ENCODE results near the gene PDE3B. TPM values are rescaled to one million over a fixed set of nuclear protein-coding genes. Genes with fewer than 3 reads are reported as not detected.
"Not testable (repeated sequence)": the region's sequence is repeated elsewhere in the genome, so short reads cannot be mapped to it uniquely, and the experiment has no call there.

PDE3B gene
- total RNA-seq, 1 experiment from 2014 or later: 4.8 TPM

DNA sequence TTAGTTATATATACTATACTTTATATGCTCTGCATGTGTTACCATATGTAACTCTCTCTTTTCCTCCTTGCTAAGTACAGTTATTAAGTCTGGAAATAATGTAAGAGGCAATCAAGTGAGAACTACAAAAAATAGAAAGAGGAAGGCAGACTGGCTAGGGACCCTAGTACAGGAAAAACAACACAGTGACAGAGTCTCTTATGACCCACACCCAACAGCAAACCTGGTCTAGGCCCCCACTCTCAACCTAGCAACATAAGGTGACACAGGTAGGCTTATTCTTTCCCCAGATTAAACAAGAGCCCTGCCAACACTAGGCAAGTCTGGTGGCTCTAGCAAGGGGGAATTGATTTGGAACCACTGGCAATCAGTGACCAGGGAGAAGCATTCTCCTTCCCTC is 132.3 kb downstream of the PDE3B start:
- ChIA-PET POLR2A (ENCODE audit: low non-redundant PET) (no interaction called here), CTCF (no interaction called here)
- TF ChIP-seq EZH2 (IDR thresholded peaks at IDR 0.05; ENCODE audit: borderline replicate concordance, low read depth, low read length, poor library complexity, severe bottlenecking): no peak
- TF ChIP-seq, protein P1, sequence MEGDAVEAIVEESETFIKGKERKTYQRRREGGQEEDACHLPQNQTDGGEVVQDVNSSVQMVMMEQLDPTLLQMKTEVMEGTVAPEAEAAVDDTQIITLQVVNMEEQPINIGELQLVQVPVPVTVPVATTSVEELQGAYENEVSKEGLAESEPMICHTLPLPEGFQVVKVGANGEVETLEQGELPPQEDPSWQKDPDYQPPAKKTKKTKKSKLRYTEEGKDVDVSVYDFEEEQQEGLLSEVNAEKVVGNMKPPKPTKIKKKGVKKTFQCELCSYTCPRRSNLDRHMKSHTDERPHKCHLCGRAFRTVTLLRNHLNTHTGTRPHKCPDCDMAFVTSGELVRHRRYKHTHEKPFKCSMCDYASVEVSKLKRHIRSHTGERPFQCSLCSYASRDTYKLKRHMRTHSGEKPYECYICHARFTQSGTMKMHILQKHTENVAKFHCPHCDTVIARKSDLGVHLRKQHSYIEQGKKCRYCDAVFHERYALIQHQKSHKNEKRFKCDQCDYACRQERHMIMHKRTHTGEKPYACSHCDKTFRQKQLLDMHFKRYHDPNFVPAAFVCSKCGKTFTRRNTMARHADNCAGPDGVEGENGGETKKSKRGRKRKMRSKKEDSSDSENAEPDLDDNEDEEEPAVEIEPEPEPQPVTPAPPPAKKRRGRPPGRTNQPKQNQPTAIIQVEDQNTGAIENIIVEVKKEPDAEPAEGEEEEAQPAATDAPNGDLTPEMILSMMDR (conservative IDR thresholded peaks at IDR 0.05; ENCODE audit: low read depth, low read length): no peak
- Histone ChIP-seq H3K4me3 (ENCODE audit: low read depth, low read length, poor library complexity, severe bottlenecking) (no peak overlapping the region), H3K27me3 (replicated peaks; ENCODE audit: insufficient read depth, low read depth, low read length, poor library complexity) (no peaks in the 10 kb centered on the region), H3K36me3 (ENCODE audit: insufficient read depth, low read length, poor library complexity, severe bottlenecking) (no peaks in the 10 kb centered on the region), H3K9me3 (ENCODE audit: low read depth, low read length, poor library complexity, severe bottlenecking) (no peaks in the 10 kb centered on the region), H3K4me1 (ENCODE audit: insufficient read depth, low read length, poor library complexity, severe bottlenecking) (no peaks in the 10 kb centered on the region), H3K27ac (ENCODE audit: low read depth, low read length, poor library complexity, severe bottlenecking) (no peak overlapping the region)
- no peak for DNase-seq (ENCODE audit: low spot score)
- intact Hi-C loops (cut with micrococcal nuclease; ENCODE audit: unreplicated experiment): loop anchor here (10.0 kb wide), 1 partner anchor 131 kb away; the partner anchor contains the start of gene PDE3B
- no TSS peak for BruUV-seq (replicated peaks)

DNA sequence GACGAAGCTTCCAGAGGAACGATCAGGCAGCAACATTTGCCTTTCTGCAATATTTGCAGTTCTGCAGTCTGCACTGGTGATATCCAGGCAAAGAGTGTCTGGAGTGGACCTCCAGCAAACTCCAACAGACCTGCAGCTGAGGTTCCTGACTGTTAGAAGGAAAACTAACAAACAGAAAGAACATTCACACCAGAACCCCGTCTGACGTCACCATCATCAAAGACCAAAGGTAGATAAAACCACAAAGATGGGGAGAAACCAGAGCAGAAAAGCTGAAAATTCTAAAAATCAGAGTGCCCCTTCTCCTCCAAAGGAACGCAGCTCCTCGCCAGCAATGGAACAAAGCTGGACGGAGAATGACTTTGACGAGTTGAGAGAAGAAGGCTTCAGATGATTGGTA is 134.9 kb downstream of the PDE3B start:
- H3K27ac ChIP-seq (ENCODE audit: low read depth, low read length, poor library complexity, severe bottlenecking); H3K9me3 ChIP-seq (ENCODE audit: low read depth, low read length, poor library complexity, severe bottlenecking); BruUV-seq (replicated peaks); H3K36me3 ChIP-seq (ENCODE audit: insufficient read depth, low read length, poor library complexity, severe bottlenecking); DNase-seq (ENCODE audit: low spot score); POLR2A ChIA-PET (ENCODE audit: low non-redundant PET); CTCF ChIA-PET; H3K4me1 ChIP-seq (ENCODE audit: insufficient read depth, low read length, poor library complexity, severe bottlenecking); H3K27me3 ChIP-seq (replicated peaks; ENCODE audit: insufficient read depth, low read depth, low read length, poor library complexity); H3K4me3 ChIP-seq (ENCODE audit: low read depth, low read length, poor library complexity, severe bottlenecking): not testable (repeated sequence)
- intact Hi-C loops (cut with micrococcal nuclease; ENCODE audit: unreplicated experiment): loop anchor here (10.0 kb wide), 1 partner anchor 134 kb away; the partner anchor contains the start of gene PDE3B

DNA sequence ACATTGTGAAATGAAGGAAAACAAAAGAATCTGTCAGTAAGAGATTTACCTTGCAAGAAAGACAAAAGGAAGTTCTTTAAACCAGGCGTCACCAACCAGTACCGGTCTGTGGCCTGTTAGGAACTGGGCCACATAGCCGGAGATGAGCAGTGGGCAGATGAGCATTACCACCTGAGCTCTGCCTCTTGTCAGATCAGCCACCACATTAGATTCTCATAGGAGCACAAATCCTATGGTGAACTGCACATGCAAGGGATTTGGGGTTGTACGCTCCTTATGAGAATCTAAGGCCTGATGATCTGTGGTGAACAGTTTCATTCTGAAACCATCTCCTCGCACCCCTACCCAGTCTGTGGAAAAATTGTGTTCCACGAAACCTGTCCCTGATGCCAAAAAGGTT is 140.2 kb downstream of the PDE3B start:
- Histone ChIP-seq H3K4me1 (ENCODE audit: insufficient read depth, low read length, poor library complexity, severe bottlenecking) (peaks cover 17% of the 10 kb centered on the region), H3K27ac (ENCODE audit: low read depth, low read length, poor library complexity, severe bottlenecking) (no peak overlapping the region), H3K27me3 (replicated peaks; ENCODE audit: insufficient read depth, low read depth, low read length, poor library complexity) (no peaks in the 10 kb centered on the region), H3K36me3 (ENCODE audit: insufficient read depth, low read length, poor library complexity, severe bottlenecking) (no peaks in the 10 kb centered on the region), H3K9me3 (ENCODE audit: low read depth, low read length, poor library complexity, severe bottlenecking) (no peaks in the 10 kb centered on the region), H3K4me3 (ENCODE audit: low read depth, low read length, poor library complexity, severe bottlenecking) (no peak overlapping the region)
- DNase-seq (ENCODE audit: low spot score): no peak
- no TSS peak for BruUV-seq (replicated peaks)
- intact Hi-C loops (cut with micrococcal nuclease; ENCODE audit: unreplicated experiment): no loop called here
- TF ChIP-seq, protein P1 (conservative IDR thresholded peaks at IDR 0.05; ENCODE audit: low read depth, low read length): no peak
- no peak for TF ChIP-seq EZH2 (IDR thresholded peaks at IDR 0.05; ENCODE audit: borderline replicate concordance, low read depth, low read length, poor library complexity, severe bottlenecking)
- ChIA-PET POLR2A (ENCODE audit: low non-redundant PET) (no interaction called here), CTCF (no interaction called here)

DNA sequence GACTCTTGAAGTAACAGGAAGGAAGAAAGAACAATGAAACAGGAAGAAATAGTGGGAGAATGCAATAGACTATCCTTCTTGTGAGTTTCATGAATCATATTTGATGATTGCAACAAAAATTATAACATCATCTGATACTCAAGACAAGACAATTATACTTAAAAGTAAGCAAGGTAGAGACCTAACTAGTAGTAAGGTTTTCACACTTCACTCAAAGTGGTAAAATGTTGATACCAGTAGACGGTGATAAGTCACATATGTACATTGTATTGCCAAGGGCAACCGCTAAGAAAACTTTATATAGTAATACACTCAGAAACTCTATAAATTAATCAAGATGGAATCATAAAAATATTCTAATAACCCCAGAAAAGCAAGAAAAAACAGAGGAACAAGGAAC is 140.6 kb downstream of the PDE3B start:
- Histone ChIP-seq H3K27me3 (replicated peaks; ENCODE audit: insufficient read depth, low read depth, low read length, poor library complexity) (no peaks in the 10 kb centered on the region), H3K9me3 (ENCODE audit: low read depth, low read length, poor library complexity, severe bottlenecking) (no peaks in the 10 kb centered on the region), H3K36me3 (ENCODE audit: insufficient read depth, low read length, poor library complexity, severe bottlenecking) (no peaks in the 10 kb centered on the region), H3K4me3 (ENCODE audit: low read depth, low read length, poor library complexity, severe bottlenecking) (no peak overlapping the region), H3K4me1 (ENCODE audit: insufficient read depth, low read length, poor library complexity, severe bottlenecking) (peaks cover 17% of the 10 kb centered on the region), H3K27ac (ENCODE audit: low read depth, low read length, poor library complexity, severe bottlenecking) (no peak overlapping the region)
- ChIA-PET POLR2A (ENCODE audit: low non-redundant PET) (no interaction called here), CTCF (no interaction called here)
- DNase-seq (ENCODE audit: low spot score): no peak
- intact Hi-C loops (cut with micrococcal nuclease; ENCODE audit: unreplicated experiment): no loop called here
- BruUV-seq (replicated peaks): no TSS peak
- TF ChIP-seq EZH2 (IDR thresholded peaks at IDR 0.05; ENCODE audit: borderline replicate concordance, low read depth, low read length, poor library complexity, severe bottlenecking): no peak
- TF ChIP-seq, protein P1 (conservative IDR thresholded peaks at IDR 0.05; ENCODE audit: low read depth, low read length): no peak
